ENCODE data around the gene AP4E1.
A peak's percentile ranks its signal among the peaks of the same experiment; 100 is the strongest.

- TF ChIP-seq CTCF (IDR thresholded peaks at IDR 0.05 in 2 of 3, conservative IDR thresholded peaks at IDR 0.05 in 1 of 3; ENCODE audit: borderline replicate concordance in 1 of 3, insufficient read depth in 1 of 3, low read depth in 2 of 3, low read length in 2 of 3) (peak; percentile 73 to 97 (median 94)), EZH2 (IDR thresholded peaks at IDR 0.05) (no peak), POLR2A (IDR thresholded peaks at IDR 0.05; ENCODE audit: borderline replicate concordance, extremely low read depth, insufficient read depth, insufficient read length) (no peak), SRF (IDR thresholded peaks at IDR 0.05; ENCODE audit: low read depth) (no peak), POLR2AphosphoS5 (IDR thresholded peaks at IDR 0.05; ENCODE audit: low read depth, low read length) (no peak)
Observed at GRCh38 chr15:50876989-50877360, 31.5 kb upstream of the AP4E1 start.
